Activated CD8-positive, alpha-beta T cell treated with anti-CD3 and anti-CD28 coated beads for 36 hours (primary cell): ENCODE data around the gene METTL6. TPM values are rescaled to one million over a fixed set of nuclear protein-coding genes. Genes with fewer than 3 reads are reported as not detected.
A peak's percentile ranks its signal among the peaks of the same experiment; 100 is the strongest.

Experiments
- ATAC-seq: fragments of 200-7000 bp; cut with Tn5 transposase; one replicate; pipeline ENCODE4 v1.10.0; 2021; ENCODE audit warnings: mild to moderate bottlenecking, moderate library complexity
- CTCF ChIA-PET: fragments of 350-600 bp; sonication (Branson Sonifier 250); formaldehyde crosslinking; loops from one replicate; lab custom pipeline; 2021; ENCODE audit warnings: antibody characterized with exemption; lab: Charles Lee
- POLR2A ChIA-PET: fragments of 350-600 bp; sonication (Branson Sonifier 250); formaldehyde crosslinking; loops from one replicate; lab custom pipeline; 2021; ENCODE audit warnings: antibody characterized with exemption; lab: Charles Lee
- DNase-seq: peaks from one replicate; pipeline ENCODE4 v3.0.0-alpha.2; 2020
- H3K27ac Mint-ChIP-seq: one replicate; pipeline ENCODE4 v1.8.0; 2021; ENCODE audit warnings: mild to moderate bottlenecking, mixed read lengths
- H3K27me3 Mint-ChIP-seq: one replicate; pipeline ENCODE4 v1.8.0; 2021; ENCODE audit warnings: mixed read lengths
- H3K36me3 Mint-ChIP-seq: one replicate; pipeline ENCODE4 v1.8.0; 2021; ENCODE audit warnings: low read depth, mixed read lengths
- H3K4me1 Mint-ChIP-seq: one replicate; pipeline ENCODE4 v1.8.0; 2021; ENCODE audit warnings: low read depth, mixed read lengths
- H3K4me3 Mint-ChIP-seq: one replicate; pipeline ENCODE4 v1.8.0; 2021; ENCODE audit warnings: mild to moderate bottlenecking, moderate library complexity, mixed read lengths
- H3K9me3 Mint-ChIP-seq: one replicate; pipeline ENCODE4 v1.8.0; 2021; ENCODE audit warnings: mixed read lengths
- intact Hi-C: fragments of 100-400 bp; cut with micrococcal nuclease; formaldehyde crosslinking; loops from one replicate; pipeline ENCODE4 v1.10.0; 2022
- total RNA-seq, 2 experiments: library from RNA; stranded (reverse); gene quantifications; one replicate each; pipeline ENCODE4 v1.2.3, GENCODE V29; 2021
- TF ChIP-seq, protein P1 (sequence below): fragments of 200-600 bp; IDR thresholded peaks from one replicate; pipeline ENCODE4 v1.8.0; 2022; ENCODE audit warnings: antibody characterized with exemption, mild to moderate bottlenecking

The METTL6 gene
- total RNA-seq, 2 experiments from 2014 or later, result 17.5 to 19.2 TPM

DNA sequence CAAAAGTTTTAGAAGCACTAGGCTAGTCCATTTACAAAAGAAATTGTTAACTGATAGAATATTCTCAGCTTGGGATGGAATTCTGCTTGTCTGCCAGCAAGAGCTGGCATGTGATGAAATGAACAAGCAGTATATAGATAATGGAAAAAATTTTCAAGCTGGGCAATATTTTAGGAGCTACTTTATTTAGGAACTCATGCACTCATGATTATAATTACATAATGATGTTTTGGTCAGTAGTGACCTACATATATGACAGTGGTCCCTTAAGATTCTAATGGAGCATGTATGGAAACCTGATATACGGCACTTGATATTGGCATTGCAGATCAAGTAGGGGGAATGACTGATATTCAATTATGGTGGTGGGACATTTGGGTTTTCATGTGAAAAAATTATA lies 6.2 kb upstream of the METTL6 start:
- ATAC-seq (no peak), DNase-seq (no peak)
- H3K4me1 Mint-ChIP-seq, result peaks cover 25% of the 10 kb centered on the region
- ChIA-PET POLR2A (interaction anchor here (1.1 kb wide), 1 partner anchor 109 kb away, joined by 3 read pairs; no protein-coding TSS in a partner anchor), CTCF (interaction anchor here (1.9 kb wide), 1 partner anchor 28 kb away, joined by 4 read pairs; no protein-coding TSS in a partner anchor)
- H3K4me3 Mint-ChIP-seq, result no peak overlapping the region
- TF ChIP-seq, protein P1, sequence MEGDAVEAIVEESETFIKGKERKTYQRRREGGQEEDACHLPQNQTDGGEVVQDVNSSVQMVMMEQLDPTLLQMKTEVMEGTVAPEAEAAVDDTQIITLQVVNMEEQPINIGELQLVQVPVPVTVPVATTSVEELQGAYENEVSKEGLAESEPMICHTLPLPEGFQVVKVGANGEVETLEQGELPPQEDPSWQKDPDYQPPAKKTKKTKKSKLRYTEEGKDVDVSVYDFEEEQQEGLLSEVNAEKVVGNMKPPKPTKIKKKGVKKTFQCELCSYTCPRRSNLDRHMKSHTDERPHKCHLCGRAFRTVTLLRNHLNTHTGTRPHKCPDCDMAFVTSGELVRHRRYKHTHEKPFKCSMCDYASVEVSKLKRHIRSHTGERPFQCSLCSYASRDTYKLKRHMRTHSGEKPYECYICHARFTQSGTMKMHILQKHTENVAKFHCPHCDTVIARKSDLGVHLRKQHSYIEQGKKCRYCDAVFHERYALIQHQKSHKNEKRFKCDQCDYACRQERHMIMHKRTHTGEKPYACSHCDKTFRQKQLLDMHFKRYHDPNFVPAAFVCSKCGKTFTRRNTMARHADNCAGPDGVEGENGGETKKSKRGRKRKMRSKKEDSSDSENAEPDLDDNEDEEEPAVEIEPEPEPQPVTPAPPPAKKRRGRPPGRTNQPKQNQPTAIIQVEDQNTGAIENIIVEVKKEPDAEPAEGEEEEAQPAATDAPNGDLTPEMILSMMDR, result no peak
- H3K27me3 Mint-ChIP-seq, result no peaks in the 10 kb centered on the region
- intact Hi-C loops, result no loop called here
- no peaks in the 10 kb centered on the region for H3K9me3 Mint-ChIP-seq
- H3K27ac Mint-ChIP-seq, result no peak overlapping the region
- peaks cover 38% of the 10 kb centered on the region for H3K36me3 Mint-ChIP-seq

GRCh38 chr3:15431256-15431837 lies 4.0 kb upstream of the METTL6 start:
- TF ChIP-seq, protein P1, result no peak
- ATAC-seq, result no peak
- H3K4me1 Mint-ChIP-seq, result peaks cover 32% of the 10 kb centered on the region
- H3K27ac Mint-ChIP-seq, result peak overlapping the region; percentile 3
- CTCF ChIA-PET, result interaction anchor here (0.8 to 3.0 kb wide), 7 partner anchors 26 to 323 kb away, joined by 3 to 15 read pairs (median 4); partner anchors contain the start of gene CAPN7
- intact Hi-C loops, result no loop called here
- POLR2A ChIA-PET, result interaction anchor here (0.7 kb wide), 1 partner anchor 214 kb away, joined by 3 read pairs; no protein-coding TSS in a partner anchor
- H3K27me3 Mint-ChIP-seq, result no peaks in the 10 kb centered on the region
- peaks cover 4% of the 10 kb centered on the region for H3K9me3 Mint-ChIP-seq
- peaks cover 37% of the 10 kb centered on the region for H3K36me3 Mint-ChIP-seq
- H3K4me3 Mint-ChIP-seq, result no peak overlapping the region
- DNase-seq, result no peak

DNA sequence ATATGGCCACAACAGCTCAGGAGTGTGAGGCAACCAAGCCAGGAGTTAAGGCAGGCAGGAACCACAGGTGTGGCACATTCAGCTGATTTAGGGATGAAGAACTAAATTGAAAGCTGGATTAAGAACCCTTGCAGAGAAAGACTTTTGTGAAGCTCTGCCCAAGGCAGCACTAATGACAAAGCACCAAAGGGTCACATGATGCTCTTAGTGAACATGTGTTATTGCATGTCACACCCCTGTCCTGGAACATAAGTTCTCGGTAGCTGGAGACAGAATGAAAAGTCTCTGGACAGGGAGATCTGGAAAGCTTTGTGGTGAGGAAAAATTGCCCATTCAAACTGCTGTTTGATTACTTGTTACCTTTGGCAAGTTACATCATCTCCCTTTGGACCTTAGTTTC lies 3.3 kb upstream of the METTL6 start:
- ChIA-PET CTCF (interaction anchor here (0.8 to 3.0 kb wide), 9 partner anchors 11 to 322 kb away, joined by 3 to 15 read pairs (median 4); partner anchors contain the start of gene CAPN7), POLR2A (interaction anchor here (0.6 to 0.7 kb wide), 2 partner anchors 14 to 213 kb away, joined by 3 read pairs; no protein-coding TSS in a partner anchor)
- DNase-seq, result no peak
- H3K27me3 Mint-ChIP-seq, result no peaks in the 10 kb centered on the region
- H3K27ac Mint-ChIP-seq, result peak overlapping the region; percentile 26
- TF ChIP-seq, protein P1, result no peak
- intact Hi-C loops, result no loop called here
- peaks cover 38% of the 10 kb centered on the region for H3K4me1 Mint-ChIP-seq
- H3K4me3 Mint-ChIP-seq, result no peak overlapping the region
- peaks cover 4% of the 10 kb centered on the region for H3K9me3 Mint-ChIP-seq
- H3K36me3 Mint-ChIP-seq, result peaks cover 41% of the 10 kb centered on the region
- no peak for ATAC-seq

- H3K9me3 Mint-ChIP-seq, result peaks cover 4% of the 10 kb centered on the region
- CTCF ChIA-PET, result interaction anchor here (0.6 to 3.0 kb wide), 2 partner anchors 109 to 162 kb away, joined by 3 to 13 read pairs; no protein-coding TSS in a partner anchor
- peaks cover 45% of the 10 kb centered on the region for H3K36me3 Mint-ChIP-seq
- ATAC-seq (no peak), DNase-seq (no peak)
- H3K27ac Mint-ChIP-seq, result peak overlapping the region; percentile 99
- TF ChIP-seq, protein P1, result no peak
- intact Hi-C loops, result loop anchor here (5.0 kb wide), 1 partner anchor 128 kb away; no protein-coding TSS in a partner anchor
- peak overlapping the region; percentile 87 for H3K4me3 Mint-ChIP-seq
- no peaks in the 10 kb centered on the region for H3K27me3 Mint-ChIP-seq
- POLR2A ChIA-PET, result interaction anchor here (0.6 kb wide), 1 partner anchor 128 kb away, joined by 3 read pairs; no protein-coding TSS in a partner anchor
- peaks cover 45% of the 10 kb centered on the region for H3K4me1 Mint-ChIP-seq
These were observed 1.7 kb upstream of the METTL6 start for GRCh38 chr3:15429080-15429479.

DNA sequence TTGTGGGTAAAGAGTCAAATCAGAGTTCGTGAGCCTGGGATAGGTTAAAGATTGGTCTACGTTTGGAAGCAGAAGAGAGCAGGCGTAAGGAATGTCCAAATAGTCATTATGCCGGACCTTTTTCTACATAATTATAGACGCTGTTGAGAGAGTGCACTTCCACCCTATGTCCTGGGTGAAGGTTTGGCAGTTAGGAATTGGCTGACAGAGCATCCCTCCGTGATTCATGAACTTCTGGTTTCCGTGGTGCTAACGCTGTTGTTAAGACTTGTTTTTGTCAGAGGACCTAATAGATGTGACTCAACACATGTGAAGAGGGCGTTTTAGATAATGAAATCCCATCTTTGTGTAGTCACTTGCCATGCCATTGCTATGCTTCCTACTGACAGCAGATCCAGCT lies 1.2 kb upstream of the METTL6 start:
- TF ChIP-seq, protein P1, result no peak
- peak; percentile 52 for ATAC-seq
- intact Hi-C loops, result loop anchor here (5.0 kb wide), 1 partner anchor 129 kb away; no protein-coding TSS in a partner anchor
- H3K27ac Mint-ChIP-seq, result peak overlapping the region; percentile 99
- peak overlapping the region; percentile 87 for H3K4me3 Mint-ChIP-seq
- ChIA-PET POLR2A (no interaction called here), CTCF (interaction anchor here (3.0 kb wide), 1 partner anchor 161 kb away, joined by 13 read pairs; no protein-coding TSS in a partner anchor)
- peak; percentile 50 for DNase-seq
- H3K27me3 Mint-ChIP-seq, result no peaks in the 10 kb centered on the region
- H3K9me3 Mint-ChIP-seq, result peaks cover 4% of the 10 kb centered on the region
- peaks cover 45% of the 10 kb centered on the region for H3K4me1 Mint-ChIP-seq
- H3K36me3 Mint-ChIP-seq, result peaks cover 44% of the 10 kb centered on the region
